T-helper 1 cell (primary cell): Measurements from ENCODE around the gene CD4.

Experiments used
- DNase-seq, 5 donors: peaks; one replicate each; pipeline ENCODE4 v3.0.0-alpha.2; 2012 to 2020

Gene CD4

DNA sequence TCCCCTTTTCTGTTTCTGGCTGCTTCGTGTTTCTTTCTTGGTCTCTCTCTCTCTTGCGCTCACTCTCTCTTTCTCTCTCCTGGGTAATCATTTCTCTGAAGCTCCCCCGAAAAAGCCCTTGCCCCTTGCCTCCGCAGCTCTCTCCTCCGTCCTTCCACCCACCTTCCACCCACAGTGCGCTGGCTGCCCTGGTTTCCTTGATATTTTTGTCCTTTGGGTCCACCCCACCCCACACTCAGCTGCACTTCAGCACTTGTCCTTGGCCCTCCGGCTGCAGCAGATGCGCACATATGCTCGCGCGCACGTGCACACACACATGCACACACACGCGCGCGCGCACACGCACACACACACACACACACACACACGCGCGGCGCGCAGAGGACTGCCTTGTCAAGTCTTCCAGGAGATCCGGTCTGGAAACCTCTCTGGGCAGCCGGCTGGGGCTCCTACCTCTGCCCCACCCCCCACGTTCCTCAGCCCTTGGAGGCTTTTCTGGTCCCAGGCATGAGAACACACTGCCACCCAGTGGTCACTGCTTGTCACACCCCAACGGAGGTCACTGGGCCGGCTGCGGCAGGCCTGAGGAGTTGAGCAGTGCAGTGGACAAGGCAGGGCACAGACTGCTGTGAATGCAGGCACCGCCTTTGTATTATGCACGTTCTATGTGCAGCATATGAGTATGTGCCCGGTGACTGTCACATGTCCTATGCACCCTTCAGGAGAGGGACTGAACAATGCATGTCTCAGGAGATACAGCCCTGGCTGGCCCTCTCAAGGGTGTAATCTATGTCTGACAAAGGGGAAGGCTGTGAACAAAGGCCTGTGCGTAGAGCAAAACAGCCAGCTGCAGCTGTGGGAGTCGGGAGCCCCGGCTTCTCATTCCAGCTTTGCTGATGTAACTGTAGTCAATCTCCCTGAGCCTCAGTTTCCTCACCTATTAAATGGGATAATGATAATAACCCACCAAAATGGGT, 10.5 kb upstream of the CD4 start:
- peak; percentile 77 to 87 (median 86) for DNase-seq

DNA sequence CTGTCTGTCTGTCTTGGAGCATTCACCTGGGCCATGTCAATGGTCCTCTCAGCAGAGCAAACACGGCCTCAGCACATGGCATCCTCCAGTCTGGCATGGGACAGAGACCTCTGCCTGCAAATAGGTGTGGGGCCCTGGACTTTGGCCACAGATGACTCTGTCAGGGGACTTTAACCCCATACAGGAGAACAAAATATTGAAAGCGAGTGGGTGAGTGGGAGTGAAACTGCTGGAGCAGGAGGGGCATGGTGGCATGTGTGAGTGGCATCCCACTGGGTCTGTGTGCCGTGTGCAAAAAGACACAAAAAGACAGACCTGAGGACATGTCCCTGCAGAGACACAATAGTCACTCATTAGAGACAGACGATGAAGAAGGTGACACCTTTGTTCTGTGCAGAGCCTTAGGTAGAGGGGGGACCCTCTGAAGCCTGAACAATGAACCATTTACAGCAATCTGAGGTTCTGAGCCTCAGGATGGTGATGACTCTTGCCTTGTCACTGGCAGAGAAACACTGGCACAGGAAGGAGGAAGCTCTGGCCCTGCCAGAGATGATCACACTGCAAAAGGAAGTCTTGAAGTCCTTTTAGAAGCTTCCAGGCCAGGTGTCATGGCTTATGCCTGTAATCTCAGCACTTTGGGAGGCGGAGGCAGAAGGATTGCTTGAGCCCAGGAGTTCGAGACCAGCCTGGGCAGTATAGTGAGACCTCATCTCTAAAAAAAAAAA, 9.5 kb upstream of the CD4 start:
- DNase-seq, result no peak

- DNase-seq, result no peak
Measured at GRCh38 chr12:6780573-6780972, 8.8 kb upstream of the CD4 start.

GRCh38 chr12:6782119-6782518, 7.2 kb upstream of the CD4 start:
- no peak for DNase-seq

DNA sequence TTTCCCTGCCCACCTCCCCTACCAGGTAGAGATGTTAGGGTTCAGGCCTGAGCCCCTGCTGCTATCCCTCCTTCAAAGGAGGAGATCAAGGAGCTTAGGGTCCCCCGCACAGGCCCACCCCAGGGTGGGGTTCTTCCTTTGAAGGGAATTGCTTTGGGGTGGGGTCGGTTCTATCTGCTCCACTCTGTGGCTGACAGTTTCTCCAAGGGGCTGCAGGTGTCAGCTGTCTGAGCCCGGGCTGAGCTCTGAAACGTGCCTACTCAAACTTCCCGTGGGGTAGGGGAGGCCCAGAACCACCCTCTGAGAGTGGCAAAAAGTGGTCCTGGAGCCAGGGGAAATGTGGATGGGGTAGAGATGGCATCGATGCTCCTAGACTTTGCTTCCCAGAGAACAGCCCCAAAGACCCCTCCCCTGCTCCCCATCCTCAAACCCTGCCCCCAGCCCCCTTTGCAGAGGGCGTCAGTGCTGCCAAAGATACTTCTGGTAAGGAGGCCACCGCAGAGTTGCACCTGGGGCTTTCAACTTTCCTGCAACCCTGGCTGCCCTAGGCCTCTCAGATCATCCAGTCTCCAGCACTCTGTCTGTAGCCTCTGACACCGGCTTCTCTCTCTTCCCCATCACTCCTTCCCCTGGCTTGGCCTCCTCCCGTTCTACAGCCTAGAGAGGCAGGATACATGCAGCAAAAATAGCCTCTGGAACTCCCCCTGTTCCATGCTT, 6.3 kb upstream of the CD4 start:
- DNase-seq, result no peak

- no peak for DNase-seq
Measured at GRCh38 chr12:6783828-6784227, 5.5 kb upstream of the CD4 start.

DNA sequence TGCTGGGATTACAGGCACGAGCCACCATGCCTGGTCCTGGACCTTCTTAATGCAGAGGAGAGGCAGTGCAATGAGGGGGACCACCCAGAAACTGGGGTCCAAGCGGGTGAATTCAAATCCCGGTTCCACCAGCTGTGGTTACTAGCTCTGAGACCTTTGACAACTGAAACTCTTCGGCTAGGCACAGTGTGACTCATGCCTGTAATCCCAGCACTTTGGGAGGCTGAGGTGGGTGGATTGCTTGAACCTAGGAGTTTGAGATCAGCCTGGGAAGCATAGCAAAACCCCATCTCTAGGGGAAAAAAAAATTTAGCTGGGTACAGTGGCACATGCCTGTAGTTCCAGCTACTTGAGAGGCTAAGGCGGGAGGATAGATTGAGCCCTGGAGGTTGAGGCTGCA, 5.0 kb upstream of the CD4 start:
- DNase-seq, result no peak

GRCh38 chr12:6784761-6785160, 4.6 kb upstream of the CD4 start:
- DNase-seq, result no peak

GRCh38 chr12:6786416-6787094, 2.8 kb upstream of the CD4 start:
- DNase-seq, result no peak

GRCh38 chr12:6787309-6787708, 2.0 kb upstream of the CD4 start:
- no peak for DNase-seq

GRCh38 chr12:6790496-6791150, 1.3 kb downstream of the CD4 start:
- DNase-seq, result peak in 4 of 5 donors; percentile 31 to 64 (median 46)

DNA sequence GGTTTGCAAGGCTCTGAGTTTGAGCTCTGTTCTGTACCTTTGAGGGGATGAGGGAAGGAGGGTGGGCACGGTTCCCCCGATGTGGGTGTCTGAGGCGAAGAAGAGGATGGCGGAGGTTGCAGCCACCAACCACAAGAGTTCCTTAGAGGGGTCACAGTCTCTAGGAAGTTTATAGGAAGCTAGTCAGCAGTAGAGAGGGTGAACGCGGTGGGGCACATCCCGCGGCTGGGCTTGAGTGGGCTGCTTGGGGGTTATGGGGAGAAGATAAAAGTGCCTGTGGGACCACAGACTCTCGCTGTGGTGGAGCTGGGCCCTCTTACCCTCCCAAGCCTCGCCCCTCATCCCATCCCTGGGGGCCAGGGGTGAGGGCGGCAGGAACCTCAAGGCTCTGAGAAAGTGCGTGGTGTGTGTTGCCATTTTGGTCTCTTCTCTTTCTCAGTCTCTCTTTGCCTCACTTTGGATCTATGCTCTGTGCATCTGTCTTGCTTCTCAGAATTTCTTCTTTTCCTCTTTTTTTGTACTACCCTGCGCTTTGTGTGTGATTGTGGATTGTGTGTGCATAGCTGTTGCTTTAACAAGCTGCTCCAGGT, 2.7 kb downstream of the CD4 start:
- DNase-seq, result no peak

GRCh38 chr12:6792522-6793201, 3.3 kb downstream of the CD4 start:
- peak in 3 of 5 donors; percentile 21 to 68 (median 54) for DNase-seq

GRCh38 chr12:6795088-6795487, 5.8 kb downstream of the CD4 start:
- DNase-seq, result no peak

DNA sequence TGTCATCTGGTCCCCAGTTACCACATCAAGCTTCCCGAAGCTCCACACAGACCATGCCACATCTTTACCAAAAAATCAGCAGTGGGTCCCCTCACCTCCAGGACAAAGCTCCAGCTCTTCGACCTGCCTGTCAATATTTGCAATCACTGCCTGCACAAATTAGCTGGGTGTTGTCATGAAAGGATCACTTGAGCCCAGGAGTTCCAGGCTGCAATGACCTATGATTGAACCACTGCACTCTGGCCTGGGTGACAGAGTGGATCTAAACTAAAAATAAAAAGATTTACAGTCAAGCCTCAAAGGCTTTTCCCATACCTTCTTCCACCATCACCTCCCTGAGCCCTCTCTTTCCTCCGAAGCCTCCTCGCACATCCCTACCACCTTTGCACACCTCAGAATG, 7.2 kb downstream of the CD4 start:
- no peak for DNase-seq

- DNase-seq, result no peak
Measured at GRCh38 chr12:6799147-6799546, 9.8 kb downstream of the CD4 start.

DNA sequence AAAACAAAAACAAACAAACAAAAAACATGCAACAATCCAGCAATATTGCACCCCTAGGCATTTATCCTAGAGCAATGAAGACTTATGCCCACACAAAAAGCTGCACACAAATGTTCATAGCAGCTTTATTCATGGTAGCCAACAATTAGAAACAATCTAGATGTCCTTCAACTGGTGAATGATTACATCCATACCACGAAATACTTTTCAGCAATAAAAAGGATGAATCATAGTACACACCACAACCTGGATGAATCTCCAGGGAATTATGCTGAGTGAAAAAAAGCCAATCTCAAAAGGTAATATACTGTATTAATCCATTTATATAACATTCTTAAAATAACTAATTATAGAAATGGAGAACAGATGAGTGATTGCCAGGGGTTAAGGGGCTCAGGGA, 17.8 kb downstream of the CD4 start:
- DNase-seq, result no peak

DNA sequence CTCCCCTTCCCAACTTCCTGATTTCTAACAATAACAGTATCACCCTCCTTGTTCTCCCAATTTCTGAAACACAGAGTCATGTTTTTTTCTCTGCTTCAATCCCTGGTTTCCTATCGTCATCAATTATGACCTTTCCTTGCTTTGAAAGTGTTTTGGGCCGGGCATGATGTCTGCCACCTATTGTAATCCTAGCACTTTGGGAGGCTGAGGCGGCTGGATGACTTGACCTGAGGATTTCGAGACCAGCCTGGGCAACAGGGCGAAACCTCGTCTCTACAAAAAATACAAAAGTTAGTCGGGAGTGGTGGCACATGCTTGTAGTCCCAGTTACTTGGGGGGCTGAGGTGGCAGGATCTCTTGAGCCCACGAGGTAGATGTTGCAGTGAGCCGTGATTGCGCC, 19.7 kb downstream of the CD4 start:
- DNase-seq, result no peak

DNA sequence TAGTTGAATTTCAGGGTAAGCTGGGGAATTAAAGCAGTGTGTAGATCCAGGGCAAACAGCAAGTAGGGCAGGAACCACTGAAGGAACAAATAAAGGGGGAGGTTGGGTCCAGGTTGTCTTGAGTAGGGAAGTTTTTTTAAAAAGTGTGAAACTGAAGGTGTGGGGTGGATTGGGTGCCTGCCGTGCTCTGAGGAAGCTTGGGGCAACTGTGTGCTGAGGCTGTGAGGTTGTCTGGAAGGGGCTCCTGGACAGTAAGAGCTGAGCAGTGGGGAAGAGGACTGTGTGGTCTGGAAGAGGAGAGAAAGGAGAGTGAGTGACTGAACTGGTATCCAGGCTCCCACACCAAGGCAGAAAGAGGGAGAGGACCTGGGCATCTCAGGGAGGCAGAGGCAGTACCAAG, 21.4 kb downstream of the CD4 start:
- DNase-seq, result no peak

GRCh38 chr12:6813363-6813762, 24.0 kb downstream of the CD4 start:
- DNase-seq, result no peak

GRCh38 chr12:6816598-6816997, 27.3 kb downstream of the CD4 start:
- no peak for DNase-seq
